GM23248 (cell line): Measurements from ENCODE around the gene CYP4X1. TPM values are rescaled to one million over a fixed set of nuclear protein-coding genes. Genes with fewer than 3 reads are reported as not detected.

Experiments
- DNase-seq: peaks from one replicate; pipeline ENCODE4 v3.0.0-alpha.2; 2015
- H2AFZ ChIP-seq: fragments of 200-600 bp; sonication (generic); 2 replicates; pipeline ENCODE4 v1.6.1; 2016; ENCODE audit warnings: antibody characterized with exemption
- H3F3A ChIP-seq: fragments of 200-600 bp; sonication (generic); 2 replicates; pipeline ENCODE4 v1.6.1; 2016; ENCODE audit warnings: mild to moderate bottlenecking, antibody characterized with exemption, mixed run types; ENCODE audit not compliant: insufficient read depth
- H3K27ac ChIP-seq: fragments of 200-600 bp; sonication (generic); 2 replicates; pipeline ENCODE4 v1.5.1; 2016; ENCODE audit warnings: mild to moderate bottlenecking
- H3K27me3 ChIP-seq: fragments of 200-600 bp; sonication (generic); replicated peaks from 2 replicates; pipeline ENCODE4 v1.6.1; 2016; ENCODE audit warnings: mild to moderate bottlenecking; ENCODE audit not compliant: insufficient read depth
- H3K36me3 ChIP-seq: fragments of 200-600 bp; sonication (generic); 2 replicates; pipeline ENCODE4 v1.6.1; 2016; ENCODE audit warnings: low read depth, mild to moderate bottlenecking
- H3K4me1 ChIP-seq: fragments of 200-600 bp; sonication (generic); 2 replicates; pipeline ENCODE4 v1.6.1; 2016; ENCODE audit warnings: mild to moderate bottlenecking; ENCODE audit not compliant: insufficient read depth
- H3K4me2 ChIP-seq: fragments of 200-600 bp; sonication (generic); one replicate; pipeline ENCODE4 v1.6.1; 2016; ENCODE audit warnings: mild to moderate bottlenecking; ENCODE audit not compliant: unreplicated experiment
- H3K4me3 ChIP-seq: fragments of 200-600 bp; sonication (generic); 2 replicates; pipeline ENCODE4 v1.5.1; 2016; ENCODE audit warnings: mild to moderate bottlenecking
- H3K79me2 ChIP-seq: fragments of 200-600 bp; sonication (generic); 2 replicates; pipeline ENCODE4 v1.6.1; 2016; ENCODE audit warnings: mild to moderate bottlenecking; ENCODE audit not compliant: insufficient read depth
- H3K9ac ChIP-seq: fragments of 200-600 bp; sonication (generic); 2 replicates; pipeline ENCODE4 v1.6.1; 2016; ENCODE audit warnings: mild to moderate bottlenecking
- H3K9me2 ChIP-seq: fragments of 200-600 bp; sonication (generic); 2 replicates; pipeline ENCODE4 v1.6.1; 2016; ENCODE audit warnings: mixed run types, mild to moderate bottlenecking, moderate library complexity; ENCODE audit not compliant: insufficient read depth
- H3K9me3 ChIP-seq: fragments of 200-600 bp; sonication (generic); one replicate; pipeline ENCODE4 v1.6.1; 2017; ENCODE audit warnings: low read depth
- H4K20me1 ChIP-seq: fragments of 200-600 bp; sonication (generic); 2 replicates; pipeline ENCODE4 v1.6.0; 2016; ENCODE audit not compliant: insufficient read depth
- EZH2 ChIP-seq: fragments of 200-600 bp; sonication (generic); IDR thresholded peaks from 2 replicates; pipeline ENCODE4 v1.6.1; 2018; ENCODE audit warnings: antibody characterized with exemption, mild to moderate bottlenecking; ENCODE audit not compliant: insufficient read depth, poor library complexity, severe bottlenecking
- EZH2phosphoT487 ChIP-seq: fragments of 200-600 bp; sonication (generic); IDR thresholded peaks from 2 replicates; pipeline ENCODE4 v1.6.1; 2018; ENCODE audit warnings: antibody characterized with exemption, moderate library complexity, mild to moderate bottlenecking, low read depth; ENCODE audit not compliant: insufficient read depth
- WGBS, 2 experiments: methylation state at CpG; one replicate each; pipeline ENCODE4 v1.1.6; 2015 to 2017; ENCODE audit warnings: low lambda C conversion rate in 2 of 2, low coverage in 1 of 2; ENCODE audit errors: missing lambda C conversion rate in 2 of 2; 5-methylcytosine and 5-hydroxymethylcytosine counted together
- in situ Hi-C: fragments of 300-500 bp; cut with MboI; formaldehyde crosslinking; loops from 2 replicates; pipeline ENCODE4 v1.15.0; 2020
- polyA plus RNA-seq: library from polyadenylated mRNA; unstranded; fragments of >200 nt; fragmentation: Nextera tagmentation; extraction: Ambion mirVana; gene quantifications from 2 replicates; pipeline ENCODE4 v1.2.1, GENCODE V29; 2016
- total RNA-seq: library from RNA; depleted of rRNA; stranded (reverse); fragments of >200 nt; shearing (Covaris generic); gene quantifications from 2 replicates; pipeline ENCODE4 v1.2.3, GENCODE V29; 2014

Gene CYP4X1
- total and polyA plus RNA-seq, 2 experiments from 2014 or later, result not detected

GRCh38 chr1:47013293-47013692, 10.2 kb upstream of the CYP4X1 start:
- H3K79me2 ChIP-seq, result no peaks in the 10 kb centered on the region
- no peak overlapping the region for H3K4me3 ChIP-seq
- H3K36me3 ChIP-seq, result no peaks in the 10 kb centered on the region
- WGBS, 2 experiments, result 35 to 39% methylated on average over 2 of the region's 2 CpGs
- no peak overlapping the region for H3K27ac ChIP-seq
- no peaks in the 10 kb centered on the region for H3K9me2 ChIP-seq
- in situ Hi-C loops, result no loop called here
- H3K4me1 ChIP-seq, result no peaks in the 10 kb centered on the region
- H3K4me2 ChIP-seq, result no peak overlapping the region
- H4K20me1 ChIP-seq, result no peaks in the 10 kb centered on the region
- H3K27me3 ChIP-seq, result no peaks in the 10 kb centered on the region
- H3F3A ChIP-seq, result no peaks in the 10 kb centered on the region
- no peak overlapping the region for H3K9ac ChIP-seq
- TF ChIP-seq EZH2 (no peak), EZH2phosphoT487 (no peak)
- no peaks in the 10 kb centered on the region for H3K9me3 ChIP-seq
- DNase-seq, result no peak
- H2AFZ ChIP-seq, result no peak overlapping the region

- H2AFZ ChIP-seq, result no peak overlapping the region
- H3K4me2 ChIP-seq, result no peak overlapping the region
- H3K4me1 ChIP-seq, result no peaks in the 10 kb centered on the region
- TF ChIP-seq EZH2 (no peak), EZH2phosphoT487 (no peak)
- no peaks in the 10 kb centered on the region for H3K36me3 ChIP-seq
- H3K9me2 ChIP-seq, result no peaks in the 10 kb centered on the region
- H3K27ac ChIP-seq, result no peak overlapping the region
- H3K4me3 ChIP-seq, result no peak overlapping the region
- no peaks in the 10 kb centered on the region for H3F3A ChIP-seq
- no peak for DNase-seq
- no peaks in the 10 kb centered on the region for H3K79me2 ChIP-seq
- WGBS, 2 experiments, result 24 to 28% methylated on average over 2 of the region's 2 CpGs
- in situ Hi-C loops, result no loop called here
- H3K9ac ChIP-seq, result no peak overlapping the region
- H3K9me3 ChIP-seq, result no peaks in the 10 kb centered on the region
- no peaks in the 10 kb centered on the region for H4K20me1 ChIP-seq
- H3K27me3 ChIP-seq, result peaks cover 4% of the 10 kb centered on the region; the same call in 1 of the 2 replicates
Measured at GRCh38 chr1:47021070-47021469, 2.4 kb upstream of the CYP4X1 start.

- in situ Hi-C loops, result no loop called here
- DNase-seq, result no peak
- Histone ChIP-seq H4K20me1 (no peaks in the 10 kb centered on the region), H3K4me2 (no peak overlapping the region), H3K9me2 (no peaks in the 10 kb centered on the region), H3K4me1 (no peaks in the 10 kb centered on the region), H3K36me3 (no peaks in the 10 kb centered on the region), H3K9me3 (no peaks in the 10 kb centered on the region), H3K27me3 (peaks cover 4% of the 10 kb centered on the region; the same call in 1 of the 2 replicates), H3F3A (no peaks in the 10 kb centered on the region), H2AFZ (no peak overlapping the region), H3K27ac (no peak overlapping the region), H3K4me3 (no peak overlapping the region), H3K79me2 (no peaks in the 10 kb centered on the region), H3K9ac (no peak overlapping the region)
- no peak for TF ChIP-seq EZH2
- no peak for TF ChIP-seq EZH2phosphoT487
- 9 to 12% methylated on average over 8 of the region's 8 CpGs for WGBS, 2 experiments
Measured at GRCh38 chr1:47024141-47024801, 802 bp downstream of the CYP4X1 start.

- no peaks in the 10 kb centered on the region for H3F3A ChIP-seq
- H3K9me3 ChIP-seq, result no peaks in the 10 kb centered on the region
- no peaks in the 10 kb centered on the region for H3K36me3 ChIP-seq
- H3K4me2 ChIP-seq, result no peak overlapping the region
- no peaks in the 10 kb centered on the region for H3K9me2 ChIP-seq
- H3K79me2 ChIP-seq, result no peaks in the 10 kb centered on the region
- DNase-seq, result no peak
- no peak overlapping the region for H2AFZ ChIP-seq
- 20 to 25% methylated on average over 3 of the region's 3 CpGs for WGBS, 2 experiments
- TF ChIP-seq EZH2phosphoT487 (no peak), EZH2 (no peak)
- H3K4me1 ChIP-seq, result no peaks in the 10 kb centered on the region
- in situ Hi-C loops, result no loop called here
- no peak overlapping the region for H3K27ac ChIP-seq
- no peak overlapping the region for H3K4me3 ChIP-seq
- no peak overlapping the region for H3K9ac ChIP-seq
- H3K27me3 ChIP-seq, result no peaks in the 10 kb centered on the region
- no peaks in the 10 kb centered on the region for H4K20me1 ChIP-seq
Measured at GRCh38 chr1:47030170-47030805, 6.8 kb downstream of the CYP4X1 start.
